Fibroblast of lung (primary cell): ENCODE results near the gene C1orf105.

Experiments
- CTCF ChIP-seq, 2 donors: IDR thresholded peaks in 1 of 2; conservative IDR thresholded peaks in 1 of 2; 1 replicate in 1 of 2; 2 replicates in 1 of 2; pipeline ENCODE4 v1.5.1; 2011 to 2012; ENCODE audit warnings: low read length in 2 of 2, control low read depth in 1 of 2, inconsistent platforms in 1 of 2, low read depth in 1 of 2, mild to moderate bottlenecking in 1 of 2
- EZH2 ChIP-seq: IDR thresholded peaks from 2 replicates; pipeline ENCODE4 v1.5.1; 2012; ENCODE audit warnings: low read length, control low read depth, mild to moderate bottlenecking; ENCODE audit errors: missing control alignments

- no peak for TF ChIP-seq CTCF (conservative IDR thresholded peaks at IDR 0.05 in 1 of 2, IDR thresholded peaks at IDR 0.05 in 1 of 2; ENCODE audit: low read depth in 1 of 2, low read length in 2 of 2)
- TF ChIP-seq EZH2: no peak
Observed at GRCh38 chr1:172411791-172412338, 8.6 kb upstream of the C1orf105 start.
